Measurements from ENCODE around the gene LYRM4.

LYRM4 gene

DNA sequence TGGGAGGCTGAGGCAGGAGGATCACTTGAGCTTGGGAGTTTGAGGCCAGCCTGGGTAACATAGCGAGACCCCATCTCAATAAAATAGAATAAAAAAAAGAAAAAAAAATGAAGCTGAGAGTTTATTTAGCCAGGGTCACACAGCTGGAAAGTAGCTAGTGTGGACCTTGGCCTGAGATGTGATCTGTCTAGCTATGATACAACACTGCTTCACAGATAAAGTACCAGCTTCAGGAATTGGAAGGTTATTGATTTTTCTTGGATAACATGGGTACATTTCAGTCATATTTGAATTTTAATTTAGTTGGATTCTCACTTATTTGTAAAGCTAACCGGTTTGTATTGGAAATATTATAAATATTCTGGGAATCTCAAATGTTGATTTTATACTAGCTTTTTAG, 5.7 kb upstream of the LYRM4 start (continued):
- TF ChIP-seq ZNF132 (tag by site-specific recombination; IDR thresholded peaks at IDR 0.05; ENCODE audit: borderline replicate concordance): no peak
- TF ChIP-seq ZNF292 (tag by site-specific recombination; IDR thresholded peaks at IDR 0.05; ENCODE audit: borderline replicate concordance, low read depth): no peak
- no peak for TF ChIP-seq ZNF341 (tag by site-specific recombination; IDR thresholded peaks at IDR 0.05; ENCODE audit: low read depth)
- no peak for TF ChIP-seq ZNF433 (tag by site-specific recombination; IDR thresholded peaks at IDR 0.05; ENCODE audit: low read depth)
- no peak for TF ChIP-seq YY2 (tag by site-specific recombination; IDR thresholded peaks at IDR 0.05)
- TF ChIP-seq KLF7 (tag by site-specific recombination; IDR thresholded peaks at IDR 0.05; ENCODE audit: borderline replicate concordance): no peak
- TF ChIP-seq ZNF37A (tag by site-specific recombination; IDR thresholded peaks at IDR 0.05): no peak
- TF ChIP-seq, protein P1, sequence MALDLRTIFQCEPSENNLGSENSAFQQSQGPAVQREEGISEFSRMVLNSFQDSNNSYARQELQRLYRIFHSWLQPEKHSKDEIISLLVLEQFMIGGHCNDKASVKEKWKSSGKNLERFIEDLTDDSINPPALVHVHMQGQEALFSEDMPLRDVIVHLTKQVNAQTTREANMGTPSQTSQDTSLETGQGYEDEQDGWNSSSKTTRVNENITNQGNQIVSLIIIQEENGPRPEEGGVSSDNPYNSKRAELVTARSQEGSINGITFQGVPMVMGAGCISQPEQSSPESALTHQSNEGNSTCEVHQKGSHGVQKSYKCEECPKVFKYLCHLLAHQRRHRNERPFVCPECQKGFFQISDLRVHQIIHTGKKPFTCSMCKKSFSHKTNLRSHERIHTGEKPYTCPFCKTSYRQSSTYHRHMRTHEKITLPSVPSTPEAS (tag by site-specific recombination; IDR thresholded peaks at IDR 0.05): no peak
- no peak for TF ChIP-seq ZNF837 (tag by site-specific recombination; IDR thresholded peaks at IDR 0.05)

DNA sequence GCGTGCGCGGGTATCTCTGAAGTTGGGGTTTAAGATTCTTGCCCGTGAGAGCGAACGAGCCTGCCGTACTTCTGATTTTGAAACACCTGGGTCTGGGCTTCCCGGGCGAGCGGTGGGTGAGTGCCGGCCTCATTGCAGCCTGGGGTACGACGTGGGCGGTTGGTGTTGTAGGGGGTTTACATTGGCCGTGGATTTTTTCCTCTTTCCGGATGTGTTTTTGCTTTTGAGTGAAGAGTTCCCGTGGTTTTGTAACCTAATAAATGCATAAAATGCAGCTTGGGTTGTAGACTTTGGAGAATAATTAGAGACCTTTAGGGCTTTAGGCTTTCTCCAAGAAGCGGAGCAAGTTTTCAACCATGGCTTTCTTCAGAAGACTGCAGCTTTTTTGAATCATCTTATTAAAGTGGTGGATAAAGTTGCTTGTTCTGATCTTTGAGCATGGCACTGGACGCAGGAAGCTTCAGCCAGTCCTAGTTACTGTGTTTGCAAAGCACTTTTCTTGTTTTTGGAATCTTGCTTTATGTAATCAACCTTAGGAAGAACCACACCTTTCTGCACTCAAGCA, 877 bp upstream of the LYRM4 start:
- TF ChIP-seq, protein P2, sequence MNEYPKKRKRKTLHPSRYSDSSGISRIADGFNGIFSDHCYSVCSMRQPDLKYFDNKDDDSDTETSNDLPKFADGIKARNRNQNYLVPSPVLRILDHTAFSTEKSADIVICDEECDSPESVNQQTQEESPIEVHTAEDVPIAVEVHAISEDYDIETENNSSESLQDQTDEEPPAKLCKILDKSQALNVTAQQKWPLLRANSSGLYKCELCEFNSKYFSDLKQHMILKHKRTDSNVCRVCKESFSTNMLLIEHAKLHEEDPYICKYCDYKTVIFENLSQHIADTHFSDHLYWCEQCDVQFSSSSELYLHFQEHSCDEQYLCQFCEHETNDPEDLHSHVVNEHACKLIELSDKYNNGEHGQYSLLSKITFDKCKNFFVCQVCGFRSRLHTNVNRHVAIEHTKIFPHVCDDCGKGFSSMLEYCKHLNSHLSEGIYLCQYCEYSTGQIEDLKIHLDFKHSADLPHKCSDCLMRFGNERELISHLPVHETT (tag by site-specific recombination; IDR thresholded peaks at IDR 0.05): peak; percentile 8; the same call in 1 of the 2 replicates
- 0 out of 2 replicates have a peak, but pooled peaks have one; percentile 30 for TF ChIP-seq ZNF660 (tag by site-specific recombination; IDR thresholded peaks at IDR 0.05)
- peak; percentile 2; the same call in 1 of the 2 replicates for TF ChIP-seq ZBTB17 (tag by site-specific recombination; IDR thresholded peaks at IDR 0.05)
- TF ChIP-seq, protein P3, sequence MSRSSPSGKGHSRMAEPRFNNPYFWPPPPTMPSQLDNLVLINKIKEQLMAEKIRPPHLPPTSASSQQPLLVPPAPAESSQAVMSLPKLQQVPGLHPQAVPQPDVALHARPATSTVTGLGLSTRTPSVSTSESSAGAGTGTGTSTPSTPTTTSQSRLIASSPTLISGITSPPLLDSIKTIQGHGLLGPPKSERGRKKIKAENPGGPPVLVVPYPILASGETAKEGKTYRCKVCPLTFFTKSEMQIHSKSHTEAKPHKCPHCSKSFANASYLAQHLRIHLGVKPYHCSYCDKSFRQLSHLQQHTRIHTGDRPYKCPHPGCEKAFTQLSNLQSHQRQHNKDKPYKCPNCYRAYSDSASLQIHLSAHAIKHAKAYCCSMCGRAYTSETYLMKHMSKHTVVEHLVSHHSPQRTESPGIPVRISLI (tag by site-specific recombination; IDR thresholded peaks at IDR 0.05): peak; percentile 71
- TF ChIP-seq TCF7L2 (IDR thresholded peaks at IDR 0.05; ENCODE audit: borderline replicate concordance, low read depth, low read length): no peak
- no peak for TF ChIP-seq SP7 (tag by site-specific recombination; IDR thresholded peaks at IDR 0.05)
- no peak for TF ChIP-seq KLF1 (tag by site-specific recombination; IDR thresholded peaks at IDR 0.05)
- no peak for TF ChIP-seq GLIS2 (tag by site-specific recombination; IDR thresholded peaks at IDR 0.05)
- TF ChIP-seq, protein P4, sequence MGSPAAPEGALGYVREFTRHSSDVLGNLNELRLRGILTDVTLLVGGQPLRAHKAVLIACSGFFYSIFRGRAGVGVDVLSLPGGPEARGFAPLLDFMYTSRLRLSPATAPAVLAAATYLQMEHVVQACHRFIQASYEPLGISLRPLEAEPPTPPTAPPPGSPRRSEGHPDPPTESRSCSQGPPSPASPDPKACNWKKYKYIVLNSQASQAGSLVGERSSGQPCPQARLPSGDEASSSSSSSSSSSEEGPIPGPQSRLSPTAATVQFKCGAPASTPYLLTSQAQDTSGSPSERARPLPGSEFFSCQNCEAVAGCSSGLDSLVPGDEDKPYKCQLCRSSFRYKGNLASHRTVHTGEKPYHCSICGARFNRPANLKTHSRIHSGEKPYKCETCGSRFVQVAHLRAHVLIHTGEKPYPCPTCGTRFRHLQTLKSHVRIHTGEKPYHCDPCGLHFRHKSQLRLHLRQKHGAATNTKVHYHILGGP (tag by site-specific recombination; IDR thresholded peaks at IDR 0.05): no peak
- TF ChIP-seq, protein P5, sequence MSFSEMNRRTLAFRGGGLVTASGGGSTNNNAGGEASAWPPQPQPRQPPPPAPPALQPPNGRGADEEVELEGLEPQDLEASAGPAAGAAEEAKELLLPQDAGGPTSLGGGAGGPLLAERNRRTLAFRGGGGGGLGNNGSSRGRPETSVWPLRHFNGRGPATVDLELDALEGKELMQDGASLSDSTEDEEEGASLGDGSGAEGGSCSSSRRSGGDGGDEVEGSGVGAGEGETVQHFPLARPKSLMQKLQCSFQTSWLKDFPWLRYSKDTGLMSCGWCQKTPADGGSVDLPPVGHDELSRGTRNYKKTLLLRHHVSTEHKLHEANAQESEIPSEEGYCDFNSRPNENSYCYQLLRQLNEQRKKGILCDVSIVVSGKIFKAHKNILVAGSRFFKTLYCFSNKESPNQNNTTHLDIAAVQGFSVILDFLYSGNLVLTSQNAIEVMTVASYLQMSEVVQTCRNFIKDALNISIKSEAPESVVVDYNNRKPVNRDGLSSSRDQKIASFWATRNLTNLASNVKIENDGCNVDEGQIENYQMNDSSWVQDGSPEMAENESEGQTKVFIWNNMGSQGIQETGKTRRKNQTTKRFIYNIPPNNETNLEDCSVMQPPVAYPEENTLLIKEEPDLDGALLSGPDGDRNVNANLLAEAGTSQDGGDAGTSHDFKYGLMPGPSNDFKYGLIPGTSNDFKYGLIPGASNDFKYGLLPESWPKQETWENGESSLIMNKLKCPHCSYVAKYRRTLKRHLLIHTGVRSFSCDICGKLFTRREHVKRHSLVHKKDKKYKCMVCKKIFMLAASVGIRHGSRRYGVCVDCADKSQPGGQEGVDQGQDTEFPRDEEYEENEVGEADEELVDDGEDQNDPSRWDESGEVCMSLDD (tag by site-specific recombination; IDR thresholded peaks at IDR 0.05): peak; percentile 15; the same call in 1 of the 2 replicates
- no peak for TF ChIP-seq MYNN (tag by site-specific recombination; IDR thresholded peaks at IDR 0.05; ENCODE audit: borderline replicate concordance)
- TF ChIP-seq ZBTB8A (tag by site-specific recombination; IDR thresholded peaks at IDR 0.05): no peak
- H3K36me3 ChIP-seq (ENCODE audit: control insufficient read depth in 2 of 2, insufficient read depth in 1 of 2, low read length in 2 of 2): peaks cover 0 to 14% of the 10 kb centered on the region in 2 experiments; a peak in 2 of 3 replicates
- peaks cover 11% of the 10 kb centered on the region for H3K4me1 ChIP-seq (ENCODE audit: control insufficient read depth, insufficient read depth, low read length)
- CTCF ChIA-PET: interaction anchor here (0.6 to 1.7 kb wide), 5 partner anchors 9 to 137 kb away, joined by 3 to 4 read pairs (median 4); no protein-coding TSS in a partner anchor
- POLR2A ChIA-PET: interaction anchor here (1.5 to 1.7 kb wide), 2 partner anchors 117 to 1241 kb away, joined by 3 read pairs; a partner anchor contains a TSS
- H3K4me3 ChIP-seq (ENCODE audit: low read depth, low read length): peak overlapping the region; percentile 98
- H3K9me3 ChIP-seq (ENCODE audit: control insufficient read depth, insufficient read depth, low read depth, low read length): no peaks in the 10 kb centered on the region
- H3K27ac ChIP-seq (ENCODE audit: extremely low read depth, low read depth, low read length): peak overlapping the region; percentile 89

Measured in HEK293 (cell line).